ENCODE measurements around the gene DCST2. TPM values are rescaled to one million over a fixed set of nuclear protein-coding genes. Genes with fewer than 3 reads are reported as not detected.

Gene DCST2
- total and polyA plus RNA-seq, 2 of the 8 experiments (the other 6 are each of a cell fraction or from before 2014, with no cell fraction given), result 0.43 to 2.1 TPM

DNA sequence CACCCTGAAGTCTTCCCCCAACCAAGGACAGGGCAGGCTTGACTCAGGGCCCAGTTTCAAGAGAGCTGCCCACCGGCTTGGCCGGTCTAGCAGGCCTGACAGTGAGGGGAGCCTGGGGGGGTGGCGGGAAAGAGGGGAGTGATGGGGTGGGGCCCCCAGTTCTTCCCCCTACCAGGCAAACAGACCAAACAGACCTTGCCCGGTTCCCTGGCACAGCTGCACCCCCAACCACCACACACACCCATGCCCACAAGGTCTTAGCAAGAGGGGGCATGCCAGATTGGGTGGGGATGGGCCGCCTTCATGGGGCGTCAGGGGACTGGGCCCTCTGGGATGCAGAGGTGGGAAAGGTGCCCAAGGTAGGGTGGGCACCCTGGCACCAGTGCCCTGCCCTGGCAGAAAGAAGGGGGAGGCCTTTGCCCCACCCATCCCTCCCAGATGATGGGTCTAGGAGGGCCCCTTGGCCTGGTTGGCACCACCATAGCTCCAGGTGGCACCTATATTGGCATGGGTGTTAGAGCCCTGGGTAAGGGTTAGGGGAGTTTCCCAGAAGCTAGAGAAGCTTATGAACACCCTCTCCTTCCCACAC is 22.1 kb downstream of the DCST2 start (continued):
- TF ChIP-seq EP300 (IDR thresholded peaks at IDR 0.05; ENCODE audit: borderline replicate concordance in 1 of 2, low read depth in 2 of 2, low read length in 2 of 2), result no peak
- no peak for TF ChIP-seq RNF2 (IDR thresholded peaks at IDR 0.05; ENCODE audit: borderline replicate concordance, low read depth, low read length, missing control alignments, poor library complexity, severe bottlenecking)

Data from H1 (cell line).